Measurements from ENCODE around the gene COLQ.

The COLQ gene

GRCh38 chr3:15429080-15429479 is 92.4 kb downstream of the COLQ start (continued):
- TF ChIP-seq POU6F1 (CRISPR knock-in tag; IDR thresholded peaks at IDR 0.05; ENCODE audit: borderline replicate concordance, low read depth) (no peak), ZFP3 (CRISPR knock-in tag; IDR thresholded peaks at IDR 0.05) (no peak)

GRCh38 chr3:15428539-15428938 is 93.0 kb downstream of the COLQ start:
- TF ChIP-seq ZNF565 (CRISPR knock-in tag; conservative IDR thresholded peaks at IDR 0.05; ENCODE audit: low read depth) (no peak), PPARA (CRISPR knock-in tag; IDR thresholded peaks at IDR 0.05; ENCODE audit: borderline replicate concordance) (no peak), GLIS3 (CRISPR knock-in tag; IDR thresholded peaks at IDR 0.05) (no peak), ISL1 (CRISPR knock-in tag; IDR thresholded peaks at IDR 0.05) (no peak), OSR1 (CRISPR knock-in tag; IDR thresholded peaks at IDR 0.05) (no peak), ZC3H10 (CRISPR knock-in tag; IDR thresholded peaks at IDR 0.05) (no peak), PATZ1 (CRISPR knock-in tag; IDR thresholded peaks at IDR 0.05; ENCODE audit: borderline replicate concordance) (no peak), ZNF70 (CRISPR knock-in tag; IDR thresholded peaks at IDR 0.05) (no peak), ZFP30 (CRISPR knock-in tag; IDR thresholded peaks at IDR 0.05) (no peak), TCF4 (CRISPR knock-in tag; IDR thresholded peaks at IDR 0.05; ENCODE audit: borderline replicate concordance) (no peak), CSRNP3 (CRISPR knock-in tag; IDR thresholded peaks at IDR 0.05) (no peak)
- peak; percentile 52 for ATAC-seq

GRCh38 chr3:15427981-15428380 is 93.5 kb downstream of the COLQ start:
- ATAC-seq = peak; percentile 26
- TF ChIP-seq GLIS3 (CRISPR knock-in tag; IDR thresholded peaks at IDR 0.05) (no peak), ZNF8 (CRISPR knock-in tag; IDR thresholded peaks at IDR 0.05) (no peak), ZNF70 (CRISPR knock-in tag; IDR thresholded peaks at IDR 0.05) (no peak), CSRNP3 (CRISPR knock-in tag; IDR thresholded peaks at IDR 0.05) (no peak), TSHZ2 (CRISPR knock-in tag; IDR thresholded peaks at IDR 0.05) (no peak), ZC3H10 (CRISPR knock-in tag; IDR thresholded peaks at IDR 0.05) (no peak), RARB (CRISPR knock-in tag; IDR thresholded peaks at IDR 0.05) (no peak), CSDC2 (CRISPR knock-in tag; IDR thresholded peaks at IDR 0.05) (no peak), ZFP30 (CRISPR knock-in tag; IDR thresholded peaks at IDR 0.05) (no peak), ESRRG (CRISPR knock-in tag; IDR thresholded peaks at IDR 0.05) (no peak), ISL1 (CRISPR knock-in tag; IDR thresholded peaks at IDR 0.05) (no peak), SNAI2 (CRISPR knock-in tag; IDR thresholded peaks at IDR 0.05) (no peak), OSR1 (CRISPR knock-in tag; IDR thresholded peaks at IDR 0.05) (no peak), BACH2 (CRISPR knock-in tag; IDR thresholded peaks at IDR 0.05; ENCODE audit: borderline replicate concordance) (no peak), ZFP3 (CRISPR knock-in tag; IDR thresholded peaks at IDR 0.05) (no peak), PPARA (CRISPR knock-in tag; IDR thresholded peaks at IDR 0.05; ENCODE audit: borderline replicate concordance) (no peak), TCF4 (CRISPR knock-in tag; IDR thresholded peaks at IDR 0.05; ENCODE audit: borderline replicate concordance) (no peak), CREB5 (CRISPR knock-in tag; IDR thresholded peaks at IDR 0.05; ENCODE audit: low read depth) (no peak), POU6F1 (CRISPR knock-in tag; IDR thresholded peaks at IDR 0.05; ENCODE audit: borderline replicate concordance, low read depth) (no peak), PATZ1 (CRISPR knock-in tag; IDR thresholded peaks at IDR 0.05; ENCODE audit: borderline replicate concordance) (no peak)
